HCT116 (cell line): ENCODE data around the gene ANKRD60.
A peak's percentile ranks its signal among the peaks of the same experiment; 100 is the strongest.

ENCODE experiments used
- POLR2A ChIP-seq: IDR thresholded peaks from 2 replicates; pipeline ENCODE4 v1.7.0; 2011; ENCODE audit warnings: borderline replicate concordance; ENCODE audit not compliant: insufficient read depth, insufficient read length; ENCODE audit errors: extremely low read depth
- POLR2AphosphoS5 ChIP-seq: IDR thresholded peaks from 2 replicates; pipeline ENCODE4 v1.6.1; 2011; ENCODE audit warnings: mild to moderate bottlenecking, low read depth, low read length, moderate library complexity
- SIN3A ChIP-seq: IDR thresholded peaks from 2 replicates; pipeline ENCODE4 v1.6.1; 2012; ENCODE audit warnings: low read depth
- TCF7L2 ChIP-seq: IDR thresholded peaks from 2 replicates; pipeline ENCODE4 v1.7.0; 2011; ENCODE audit warnings: borderline replicate concordance, inconsistent platforms; ENCODE audit not compliant: insufficient read depth, insufficient read length; ENCODE audit errors: extremely low read depth
- TF ChIP-seq, protein P1 (sequence below), 3 experiments: fragments of 200-600 bp in 1 of 3; sonication (generic) in 1 of 3; IDR thresholded peaks in 2 of 3; conservative IDR thresholded peaks in 1 of 3; 2 replicates each; pipeline ENCODE4 v1.5.1; 2012 to 2017; ENCODE audit warnings: low read depth in 2 of 3, low read length in 2 of 3, antibody characterized with exemption in 1 of 3, borderline replicate concordance in 1 of 3, control low read depth in 1 of 3, mild to moderate bottlenecking in 1 of 3, mixed read lengths in 1 of 3, mixed run types in 1 of 3, moderate library complexity in 1 of 3; ENCODE audit not compliant: insufficient read depth in 1 of 3
- TF ChIP-seq, protein P2 (sequence below): IDR thresholded peaks from 2 replicates; pipeline ENCODE4 v1.6.1; 2012; ENCODE audit warnings: low read depth

DNA sequence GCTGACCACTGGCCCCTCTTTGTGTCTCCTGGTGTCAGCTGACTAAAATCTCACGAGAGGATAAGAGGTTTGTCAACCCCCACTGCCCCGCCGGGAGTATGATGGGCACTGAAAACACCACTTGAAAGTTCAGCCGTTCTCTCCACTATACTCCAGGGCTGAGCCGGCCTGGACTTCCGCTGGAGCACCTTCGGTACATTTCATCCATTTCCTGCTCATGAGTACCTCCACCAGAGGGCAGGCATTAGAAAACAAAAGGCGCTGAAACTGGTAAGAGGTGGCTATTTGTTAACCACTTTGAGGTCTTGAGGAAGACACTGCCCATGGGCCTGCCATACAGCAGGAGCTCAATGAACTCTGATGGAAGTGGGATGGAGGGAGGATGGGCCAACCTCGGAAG is 17.9 kb upstream of the ANKRD60 start:
- TF ChIP-seq, protein P1, sequence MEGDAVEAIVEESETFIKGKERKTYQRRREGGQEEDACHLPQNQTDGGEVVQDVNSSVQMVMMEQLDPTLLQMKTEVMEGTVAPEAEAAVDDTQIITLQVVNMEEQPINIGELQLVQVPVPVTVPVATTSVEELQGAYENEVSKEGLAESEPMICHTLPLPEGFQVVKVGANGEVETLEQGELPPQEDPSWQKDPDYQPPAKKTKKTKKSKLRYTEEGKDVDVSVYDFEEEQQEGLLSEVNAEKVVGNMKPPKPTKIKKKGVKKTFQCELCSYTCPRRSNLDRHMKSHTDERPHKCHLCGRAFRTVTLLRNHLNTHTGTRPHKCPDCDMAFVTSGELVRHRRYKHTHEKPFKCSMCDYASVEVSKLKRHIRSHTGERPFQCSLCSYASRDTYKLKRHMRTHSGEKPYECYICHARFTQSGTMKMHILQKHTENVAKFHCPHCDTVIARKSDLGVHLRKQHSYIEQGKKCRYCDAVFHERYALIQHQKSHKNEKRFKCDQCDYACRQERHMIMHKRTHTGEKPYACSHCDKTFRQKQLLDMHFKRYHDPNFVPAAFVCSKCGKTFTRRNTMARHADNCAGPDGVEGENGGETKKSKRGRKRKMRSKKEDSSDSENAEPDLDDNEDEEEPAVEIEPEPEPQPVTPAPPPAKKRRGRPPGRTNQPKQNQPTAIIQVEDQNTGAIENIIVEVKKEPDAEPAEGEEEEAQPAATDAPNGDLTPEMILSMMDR (IDR thresholded peaks at IDR 0.05 in 2 of 3, conservative IDR thresholded peaks at IDR 0.05 in 1 of 3; ENCODE audit: borderline replicate concordance in 1 of 3, insufficient read depth in 1 of 3, low read depth in 2 of 3, low read length in 2 of 3), result peak; percentile 24 to 53 (median 31); a peak in 4 of 6 replicates
- TF ChIP-seq, protein P2, sequence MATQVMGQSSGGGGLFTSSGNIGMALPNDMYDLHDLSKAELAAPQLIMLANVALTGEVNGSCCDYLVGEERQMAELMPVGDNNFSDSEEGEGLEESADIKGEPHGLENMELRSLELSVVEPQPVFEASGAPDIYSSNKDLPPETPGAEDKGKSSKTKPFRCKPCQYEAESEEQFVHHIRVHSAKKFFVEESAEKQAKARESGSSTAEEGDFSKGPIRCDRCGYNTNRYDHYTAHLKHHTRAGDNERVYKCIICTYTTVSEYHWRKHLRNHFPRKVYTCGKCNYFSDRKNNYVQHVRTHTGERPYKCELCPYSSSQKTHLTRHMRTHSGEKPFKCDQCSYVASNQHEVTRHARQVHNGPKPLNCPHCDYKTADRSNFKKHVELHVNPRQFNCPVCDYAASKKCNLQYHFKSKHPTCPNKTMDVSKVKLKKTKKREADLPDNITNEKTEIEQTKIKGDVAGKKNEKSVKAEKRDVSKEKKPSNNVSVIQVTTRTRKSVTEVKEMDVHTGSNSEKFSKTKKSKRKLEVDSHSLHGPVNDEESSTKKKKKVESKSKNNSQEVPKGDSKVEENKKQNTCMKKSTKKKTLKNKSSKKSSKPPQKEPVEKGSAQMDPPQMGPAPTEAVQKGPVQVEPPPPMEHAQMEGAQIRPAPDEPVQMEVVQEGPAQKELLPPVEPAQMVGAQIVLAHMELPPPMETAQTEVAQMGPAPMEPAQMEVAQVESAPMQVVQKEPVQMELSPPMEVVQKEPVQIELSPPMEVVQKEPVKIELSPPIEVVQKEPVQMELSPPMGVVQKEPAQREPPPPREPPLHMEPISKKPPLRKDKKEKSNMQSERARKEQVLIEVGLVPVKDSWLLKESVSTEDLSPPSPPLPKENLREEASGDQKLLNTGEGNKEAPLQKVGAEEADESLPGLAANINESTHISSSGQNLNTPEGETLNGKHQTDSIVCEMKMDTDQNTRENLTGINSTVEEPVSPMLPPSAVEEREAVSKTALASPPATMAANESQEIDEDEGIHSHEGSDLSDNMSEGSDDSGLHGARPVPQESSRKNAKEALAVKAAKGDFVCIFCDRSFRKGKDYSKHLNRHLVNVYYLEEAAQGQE, result no peak
- no peak for TF ChIP-seq POLR2A
- no peak for TF ChIP-seq SIN3A
- TF ChIP-seq TCF7L2, result no peak
- TF ChIP-seq POLR2AphosphoS5, result no peak
